ENCODE results near the gene IL11RA. TPM values are rescaled to one million over a fixed set of nuclear protein-coding genes. Genes with fewer than 3 reads are reported as not detected.

Gene IL11RA
- total and polyA plus RNA-seq, 10 of the 15 experiments (the other 5 are each of a cell fraction or from before 2014, with no cell fraction given): 0.32 to 5.8 (median 2.2) TPM

- TF ChIP-seq ZBTB4 (CRISPR knock-in tag; IDR thresholded peaks at IDR 0.05) (no peak), ZBTB11 (CRISPR knock-in tag; IDR thresholded peaks at IDR 0.05) (no peak)
Observed at GRCh38 chr9:34642679-34643078, 9.3 kb upstream of the IL11RA start (continued).

GRCh38 chr9:34644766-34645314 is 7.1 kb upstream of the IL11RA start:
- ChIA-PET SMC1A (ENCODE audit: uncharacterized antibody, unreplicated experiment) (interaction anchor here (0.6 to 1.6 kb wide), 4 partner anchors 10 to 1009 kb away, joined by 3 to 4 read pairs (median 4); no protein-coding TSS in a partner anchor), CTCF (interaction anchor here (1.2 to 5.9 kb wide), 2 partner anchors 9 to 11 kb away, joined by 3 to 103 read pairs; partner anchors contain the start of gene SIGMAR1)
- no peaks in the 10 kb centered on the region; the same call in 1 of the 2 replicates for H4K20me1 ChIP-seq (ENCODE audit: control insufficient read depth, insufficient read depth)
- no peak for TF ChIP-seq RELA (IDR thresholded peaks at IDR 0.05; ENCODE audit: borderline replicate concordance, partially characterized antibody)
- TF ChIP-seq ZSCAN29 (IDR thresholded peaks at IDR 0.05): no peak
- no peak for TF ChIP-seq TCF12 (IDR thresholded peaks at IDR 0.05; ENCODE audit: low read depth, low read length)
- TF ChIP-seq ZNF687 (IDR thresholded peaks at IDR 0.05): no peak
- TF ChIP-seq IKZF1 (conservative IDR thresholded peaks at IDR 0.05): no peak
- TF ChIP-seq RAD21 (IDR thresholded peaks at IDR 0.05; ENCODE audit: insufficient read depth, low read depth, low read length): no peak
- TF ChIP-seq NR2C2 (IDR thresholded peaks at IDR 0.05; ENCODE audit: borderline replicate concordance, control insufficient read depth, insufficient read length, low read depth): no peak
- TF ChIP-seq KLF5 (IDR thresholded peaks at IDR 0.05; ENCODE audit: partially characterized antibody): no peak
- TF ChIP-seq TCF7 (IDR thresholded peaks at IDR 0.05; ENCODE audit: borderline replicate concordance): no peak
- TF ChIP-seq SIX5 (IDR thresholded peaks at IDR 0.05; ENCODE audit: low read depth, low read length, severe bottlenecking): no peak

More at GRCh38 chr9:34644766-34645314, 7.1 kb upstream of the IL11RA start:
- H3K36me3 ChIP-seq (ENCODE audit: control insufficient read depth in 2 of 2, insufficient read depth in 2 of 2, low read length in 1 of 2): peaks cover 2 to 7% of the 10 kb centered on the region in 2 experiments; a peak in 3 of 4 replicates
- no peak for DNase-seq (ENCODE audit: low read depth, low spot score)
- POLR2A ChIA-PET: interaction anchor here (0.8 kb wide), 1 partner anchor 9 kb away, joined by 4 read pairs; no protein-coding TSS in a partner anchor
- ATAC-seq: no peak
- BruUV-seq (replicated peaks): no TSS peak
- intact Hi-C loops (cut with micrococcal nuclease; ENCODE audit: unreplicated experiment) (no loop called here), in situ Hi-C loops (cut with MboI) (loop anchor here (5.0 kb wide), 1 partner anchor 53 kb away; no protein-coding TSS in a partner anchor)
- peaks cover 14% of the 10 kb centered on the region for H3K4me1 ChIP-seq (ENCODE audit: control insufficient read depth, insufficient read depth, low read length)
- no peak overlapping the region for H3K9ac ChIP-seq (ENCODE audit: control insufficient read depth, insufficient read depth, low read length)
- no peak overlapping the region for H3K27ac ChIP-seq (ENCODE audit: control insufficient read depth, insufficient read depth)
- H2AFZ ChIP-seq (ENCODE audit: control insufficient read depth, low read depth, low read length): no peak overlapping the region
- no peak overlapping the region for H3K4me3 ChIP-seq
- no peak overlapping the region for H3K4me2 ChIP-seq (ENCODE audit: control insufficient read depth, insufficient read depth)
- no peaks in the 10 kb centered on the region for H3K9me3 ChIP-seq (replicated peaks; ENCODE audit: control insufficient read depth, insufficient read depth, low read length)
- H3K27me3 ChIP-seq (replicated peaks in 1 of 2; ENCODE audit: control insufficient read depth in 2 of 2, insufficient read depth in 2 of 2, low read length in 1 of 2): no peaks in the 10 kb centered on the region
- no peak for FAIRE-seq
- H3K79me2 ChIP-seq (ENCODE audit: control insufficient read depth, insufficient read depth, low read length): peaks cover 17% of the 10 kb centered on the region
- RAD21 ChIA-PET (ENCODE audit: unreplicated experiment): no interaction called here
